Activated B cell treated with CpG ODN at 0.5 μM for 24 hours (primary cell): Measurements from ENCODE around the gene NDUFAF4. TPM values are rescaled to one million over a fixed set of nuclear protein-coding genes. Genes with fewer than 3 reads are reported as not detected.

Source experiments
- ATAC-seq: fragments of 200-7000 bp; cut with Tn5 transposase; one replicate; pipeline ENCODE4 v1.10.0; 2021; ENCODE audit warnings: low read depth, mild to moderate bottlenecking, moderate library complexity
- CTCF ChIA-PET: fragments of 350-600 bp; sonication (Branson Sonifier 250); formaldehyde crosslinking; loops from one replicate; lab custom pipeline; 2021; ENCODE audit warnings: antibody characterized with exemption; lab: Charles Lee
- POLR2A ChIA-PET: fragments of 350-600 bp; sonication (Branson Sonifier 250); formaldehyde crosslinking; loops from one replicate; lab custom pipeline; 2021; ENCODE audit warnings: antibody characterized with exemption; lab: Charles Lee
- DNase-seq: peaks from one replicate; pipeline ENCODE4 v3.0.0; 2022
- H3K27ac Mint-ChIP-seq: one replicate; pipeline ENCODE4 v1.8.0; 2020; ENCODE audit warnings: mixed read lengths
- H3K27me3 Mint-ChIP-seq: one replicate; pipeline ENCODE4 v1.8.0; 2021; ENCODE audit warnings: mixed read lengths
- H3K36me3 Mint-ChIP-seq: one replicate; pipeline ENCODE4 v1.8.0; 2021; ENCODE audit warnings: low read depth, mixed read lengths
- H3K4me1 Mint-ChIP-seq: one replicate; pipeline ENCODE4 v1.8.0; 2021; ENCODE audit warnings: mixed read lengths
- H3K4me3 Mint-ChIP-seq: one replicate; pipeline ENCODE4 v1.8.0; 2020; ENCODE audit warnings: mild to moderate bottlenecking, mixed read lengths
- H3K9me3 Mint-ChIP-seq: one replicate; pipeline ENCODE4 v1.8.0; 2020; ENCODE audit warnings: mixed read lengths
- intact Hi-C: fragments of 100-400 bp; cut with micrococcal nuclease; formaldehyde crosslinking; loops from one replicate; pipeline ENCODE4 v1.15.1; 2024
- total RNA-seq: library from RNA; stranded (reverse); gene quantifications from 2 replicates; pipeline ENCODE4 v1.2.3, GENCODE V29; 2022
- TF ChIP-seq, protein P1 (sequence below): fragments of 200-600 bp; IDR thresholded peaks from one replicate; pipeline ENCODE4 v1.8.0; 2022; ENCODE audit warnings: antibody characterized with exemption, mild to moderate bottlenecking

NDUFAF4 gene
- total RNA-seq, 1 donor from 2014 or later = 39.9 TPM

DNA sequence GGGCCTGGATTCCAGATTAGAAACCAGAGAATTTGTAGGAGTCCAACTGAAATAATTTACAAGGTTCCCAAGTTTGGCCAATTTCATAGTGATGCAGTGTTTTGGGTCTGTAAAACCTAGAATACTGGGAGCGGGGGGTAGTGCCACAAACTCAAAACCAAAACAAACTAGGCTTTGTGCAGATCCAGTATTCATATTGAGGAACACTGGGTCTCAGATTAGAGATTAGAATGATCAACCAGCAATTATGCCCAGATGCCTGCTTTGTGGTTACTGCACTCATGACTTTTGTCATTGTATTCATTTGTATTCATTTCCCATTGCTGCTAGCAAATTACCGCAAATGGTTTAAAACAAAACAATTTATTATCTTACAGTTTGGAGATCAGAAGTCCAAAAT is 3.2 kb upstream of the NDUFAF4 start:
- H3K27ac Mint-ChIP-seq = no peak overlapping the region
- H3K36me3 Mint-ChIP-seq = peaks cover 6% of the 10 kb centered on the region
- peaks cover 11% of the 10 kb centered on the region for H3K27me3 Mint-ChIP-seq
- intact Hi-C loops = no loop called here
- peaks cover 25% of the 10 kb centered on the region for H3K4me1 Mint-ChIP-seq
- ATAC-seq = no peak
- CTCF ChIA-PET = no interaction called here
- TF ChIP-seq, protein P1, sequence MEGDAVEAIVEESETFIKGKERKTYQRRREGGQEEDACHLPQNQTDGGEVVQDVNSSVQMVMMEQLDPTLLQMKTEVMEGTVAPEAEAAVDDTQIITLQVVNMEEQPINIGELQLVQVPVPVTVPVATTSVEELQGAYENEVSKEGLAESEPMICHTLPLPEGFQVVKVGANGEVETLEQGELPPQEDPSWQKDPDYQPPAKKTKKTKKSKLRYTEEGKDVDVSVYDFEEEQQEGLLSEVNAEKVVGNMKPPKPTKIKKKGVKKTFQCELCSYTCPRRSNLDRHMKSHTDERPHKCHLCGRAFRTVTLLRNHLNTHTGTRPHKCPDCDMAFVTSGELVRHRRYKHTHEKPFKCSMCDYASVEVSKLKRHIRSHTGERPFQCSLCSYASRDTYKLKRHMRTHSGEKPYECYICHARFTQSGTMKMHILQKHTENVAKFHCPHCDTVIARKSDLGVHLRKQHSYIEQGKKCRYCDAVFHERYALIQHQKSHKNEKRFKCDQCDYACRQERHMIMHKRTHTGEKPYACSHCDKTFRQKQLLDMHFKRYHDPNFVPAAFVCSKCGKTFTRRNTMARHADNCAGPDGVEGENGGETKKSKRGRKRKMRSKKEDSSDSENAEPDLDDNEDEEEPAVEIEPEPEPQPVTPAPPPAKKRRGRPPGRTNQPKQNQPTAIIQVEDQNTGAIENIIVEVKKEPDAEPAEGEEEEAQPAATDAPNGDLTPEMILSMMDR = no peak
- no peaks in the 10 kb centered on the region for H3K9me3 Mint-ChIP-seq
- POLR2A ChIA-PET = no interaction called here
- no peak overlapping the region for H3K4me3 Mint-ChIP-seq
- no peak for DNase-seq

DNA sequence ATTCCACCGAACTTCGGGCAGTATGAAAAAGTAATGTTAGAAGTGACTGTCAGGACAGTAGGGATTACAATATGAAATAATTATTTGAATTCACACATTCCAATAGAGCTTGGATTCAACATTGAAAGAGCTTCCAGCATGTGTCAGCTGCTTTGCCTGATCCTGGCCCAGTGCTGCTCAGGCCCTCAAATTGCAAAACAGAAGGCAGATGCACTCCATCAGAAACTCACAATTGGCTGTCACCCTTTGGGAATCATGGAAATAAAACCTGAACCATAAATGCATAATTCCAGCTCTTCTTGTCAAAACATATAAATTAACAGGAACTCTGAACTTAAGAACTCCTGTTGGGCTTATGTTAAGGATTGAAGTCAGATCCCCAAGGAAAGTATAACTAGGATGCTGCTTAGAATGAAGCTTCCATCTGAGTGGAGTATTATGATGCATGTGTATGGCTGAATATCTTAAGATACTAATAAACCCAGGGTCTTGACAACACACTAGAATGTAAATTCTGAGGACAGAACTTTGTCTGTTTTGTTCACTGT is 1.8 kb upstream of the NDUFAF4 start:
- no peak for ATAC-seq
- Mint-ChIP-seq H3K4me1 (peaks cover 27% of the 10 kb centered on the region), H3K27me3 (peaks cover 6% of the 10 kb centered on the region), H3K4me3 (peak overlapping the region; percentile 12), H3K9me3 (no peaks in the 10 kb centered on the region), H3K27ac (no peak overlapping the region), H3K36me3 (peaks cover 18% of the 10 kb centered on the region)
- intact Hi-C loops = loop anchor here (5.0 kb wide), 5 partner anchors 62 to 1933 kb away; partner anchors contain the start of genes GPR63 and POU3F2
- CTCF ChIA-PET = interaction anchor here (0.8 to 2.5 kb wide), 7 partner anchors 8 to 159 kb away, joined by 3 to 10 read pairs (median 3); partner anchors contain the start of gene KLHL32
- DNase-seq = no peak
- TF ChIP-seq, protein P1 = no peak
- POLR2A ChIA-PET = interaction anchor here (1.8 kb wide), 1 partner anchor 25 kb away, joined by 6 read pairs; the partner anchor contains the start of gene KLHL32

DNA sequence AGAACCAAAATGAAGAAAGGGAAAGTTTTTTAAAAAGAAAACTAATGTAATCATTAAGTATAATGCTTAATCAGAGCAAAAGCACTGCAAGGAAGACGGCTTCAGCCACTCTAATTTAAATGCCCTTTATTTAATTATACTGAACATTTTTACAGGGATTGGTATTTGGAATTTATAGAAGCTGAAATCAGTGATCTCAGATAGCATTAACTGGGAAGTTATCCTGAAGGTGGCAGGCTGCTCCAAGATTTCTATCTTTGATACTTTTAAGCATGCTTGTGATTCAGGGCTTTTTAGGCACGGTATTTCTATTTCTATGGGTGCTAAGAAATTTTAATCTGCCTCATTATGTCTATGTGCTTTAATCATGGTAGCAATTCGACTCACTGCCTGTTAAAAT is 1.3 kb upstream of the NDUFAF4 start:
- TF ChIP-seq, protein P1 = no peak
- intact Hi-C loops = loop anchor here (5.0 kb wide), 5 partner anchors 62 to 1933 kb away; partner anchors contain the start of genes GPR63 and POU3F2
- POLR2A ChIA-PET = interaction anchor here (1.6 to 1.8 kb wide), 2 partner anchors 9 to 25 kb away, joined by 6 to 7 read pairs; partner anchors contain the start of gene KLHL32
- no peak for ATAC-seq
- CTCF ChIA-PET = interaction anchor here (0.9 to 2.5 kb wide), 4 partner anchors 9 to 27 kb away, joined by 3 to 10 read pairs (median 3); no protein-coding TSS in a partner anchor
- Mint-ChIP-seq H3K4me1 (peaks cover 27% of the 10 kb centered on the region), H3K36me3 (peaks cover 21% of the 10 kb centered on the region), H3K9me3 (no peaks in the 10 kb centered on the region), H3K4me3 (no peak overlapping the region), H3K27me3 (peaks cover 6% of the 10 kb centered on the region), H3K27ac (no peak overlapping the region)
- no peak for DNase-seq

DNA sequence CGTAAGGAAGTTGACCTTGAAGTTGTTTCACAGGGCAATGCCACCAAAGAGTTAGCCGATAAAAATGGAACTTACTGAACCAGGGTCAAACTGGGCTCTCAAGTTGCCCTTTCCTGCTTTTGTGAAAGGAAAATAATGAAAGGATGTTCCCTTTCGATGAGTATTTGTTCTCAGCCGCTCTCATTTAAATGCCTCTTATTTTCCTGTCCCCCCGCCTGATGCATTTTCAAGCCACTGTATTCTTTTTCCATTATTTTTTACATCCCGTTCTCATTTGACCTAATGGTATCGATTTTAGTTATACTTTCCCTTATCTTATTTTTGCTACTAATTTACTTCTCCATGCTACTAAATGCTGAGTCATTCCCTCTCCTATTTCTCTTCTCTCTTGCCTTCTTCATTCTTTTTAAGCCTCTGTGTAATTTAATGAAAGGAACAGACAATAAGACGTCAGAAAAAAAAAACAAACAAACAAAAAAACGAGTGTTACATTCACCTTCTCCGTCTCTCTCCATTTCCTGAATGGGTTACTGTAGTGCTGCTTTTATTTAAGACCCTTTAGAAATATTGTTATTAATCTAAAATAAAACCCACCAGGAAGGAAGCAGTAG is 655 bp upstream of the NDUFAF4 start:
- H3K4me3 Mint-ChIP-seq = peak overlapping the region; percentile 97
- TF ChIP-seq, protein P1 = no peak
- peaks cover 6% of the 10 kb centered on the region for H3K27me3 Mint-ChIP-seq
- DNase-seq (no peak), ATAC-seq (no peak)
- peaks cover 27% of the 10 kb centered on the region for H3K4me1 Mint-ChIP-seq
- no peaks in the 10 kb centered on the region for H3K9me3 Mint-ChIP-seq
- H3K36me3 Mint-ChIP-seq = peaks cover 23% of the 10 kb centered on the region
- ChIA-PET CTCF (interaction anchor here (1.1 to 2.5 kb wide), 3 partner anchors 10 to 271 kb away, joined by 3 to 10 read pairs (median 4); no protein-coding TSS in a partner anchor), POLR2A (interaction anchor here (0.6 to 2.0 kb wide), 6 partner anchors 10 to 376 kb away, joined by 3 to 28 read pairs (median 5); partner anchors contain the start of genes KLHL32 and UFL1)
- intact Hi-C loops = loop anchor here (5.0 kb wide), 5 partner anchors 61 to 1934 kb away; partner anchors contain the start of genes GPR63 and POU3F2
- peak overlapping the region; percentile 94 for H3K27ac Mint-ChIP-seq

DNA sequence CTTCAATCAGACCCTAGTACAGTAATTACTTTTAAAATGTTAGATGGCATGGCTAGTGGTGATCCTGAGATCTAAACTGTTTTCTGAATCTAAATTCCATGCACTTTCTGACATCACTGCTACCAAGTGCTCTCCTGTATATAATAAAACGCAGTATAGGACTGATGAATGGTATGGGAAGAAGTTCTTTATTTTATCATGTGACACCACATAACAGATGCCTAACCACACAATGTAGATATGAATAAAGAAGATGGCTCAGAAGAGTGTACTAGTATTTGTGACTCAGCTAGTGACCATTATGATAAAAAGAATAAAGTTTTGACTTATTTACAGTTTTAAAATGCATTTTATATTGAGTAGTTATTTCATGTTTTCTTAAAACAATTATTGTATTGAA is 8.5 kb downstream of the NDUFAF4 start:
- no peak for DNase-seq
- POLR2A ChIA-PET = no interaction called here
- TF ChIP-seq, protein P1 = no peak
- no peaks in the 10 kb centered on the region for H3K9me3 Mint-ChIP-seq
- no peaks in the 10 kb centered on the region for H3K27me3 Mint-ChIP-seq
- ATAC-seq = no peak
- H3K4me1 Mint-ChIP-seq = peaks cover 4% of the 10 kb centered on the region
- CTCF ChIA-PET = no interaction called here
- H3K36me3 Mint-ChIP-seq = peaks cover 27% of the 10 kb centered on the region
- H3K27ac Mint-ChIP-seq = no peak overlapping the region
- intact Hi-C loops = no loop called here
- no peak overlapping the region for H3K4me3 Mint-ChIP-seq
